Measurements from ENCODE around the gene CGB1.
"Not testable (repeated sequence)": the region's sequence is repeated elsewhere in the genome, so short reads cannot be mapped to it uniquely, and the experiment has no call there.

Gene CGB1

GRCh38 chr19:49056101-49056901, 19.6 kb upstream of the CGB1 start:
- Histone ChIP-seq H3K36me3 (no peaks in the 10 kb centered on the region), H3K4me3 (ENCODE audit: low read depth, low read length) (peak overlapping the region; percentile 55), H3K27me3 (peaks cover 16% of the 10 kb centered on the region), H3K4me1 (peaks cover 12% of the 10 kb centered on the region), H3K9me3 (no peaks in the 10 kb centered on the region)
- TF ChIP-seq, protein P1, sequence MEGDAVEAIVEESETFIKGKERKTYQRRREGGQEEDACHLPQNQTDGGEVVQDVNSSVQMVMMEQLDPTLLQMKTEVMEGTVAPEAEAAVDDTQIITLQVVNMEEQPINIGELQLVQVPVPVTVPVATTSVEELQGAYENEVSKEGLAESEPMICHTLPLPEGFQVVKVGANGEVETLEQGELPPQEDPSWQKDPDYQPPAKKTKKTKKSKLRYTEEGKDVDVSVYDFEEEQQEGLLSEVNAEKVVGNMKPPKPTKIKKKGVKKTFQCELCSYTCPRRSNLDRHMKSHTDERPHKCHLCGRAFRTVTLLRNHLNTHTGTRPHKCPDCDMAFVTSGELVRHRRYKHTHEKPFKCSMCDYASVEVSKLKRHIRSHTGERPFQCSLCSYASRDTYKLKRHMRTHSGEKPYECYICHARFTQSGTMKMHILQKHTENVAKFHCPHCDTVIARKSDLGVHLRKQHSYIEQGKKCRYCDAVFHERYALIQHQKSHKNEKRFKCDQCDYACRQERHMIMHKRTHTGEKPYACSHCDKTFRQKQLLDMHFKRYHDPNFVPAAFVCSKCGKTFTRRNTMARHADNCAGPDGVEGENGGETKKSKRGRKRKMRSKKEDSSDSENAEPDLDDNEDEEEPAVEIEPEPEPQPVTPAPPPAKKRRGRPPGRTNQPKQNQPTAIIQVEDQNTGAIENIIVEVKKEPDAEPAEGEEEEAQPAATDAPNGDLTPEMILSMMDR (IDR thresholded peaks at IDR 0.05; ENCODE audit: low read depth, low read length): peak; percentile 44
- peak; percentile 68 for DNase-seq

- H3K4me1 ChIP-seq; DNase-seq; H3K9me3 ChIP-seq; H3K36me3 ChIP-seq; H3K27me3 ChIP-seq; H3K4me3 ChIP-seq (ENCODE audit: low read depth, low read length): not testable (repeated sequence)
Measured at GRCh38 chr19:49050376-49051033, 13.8 kb upstream of the CGB1 start.

DNA sequence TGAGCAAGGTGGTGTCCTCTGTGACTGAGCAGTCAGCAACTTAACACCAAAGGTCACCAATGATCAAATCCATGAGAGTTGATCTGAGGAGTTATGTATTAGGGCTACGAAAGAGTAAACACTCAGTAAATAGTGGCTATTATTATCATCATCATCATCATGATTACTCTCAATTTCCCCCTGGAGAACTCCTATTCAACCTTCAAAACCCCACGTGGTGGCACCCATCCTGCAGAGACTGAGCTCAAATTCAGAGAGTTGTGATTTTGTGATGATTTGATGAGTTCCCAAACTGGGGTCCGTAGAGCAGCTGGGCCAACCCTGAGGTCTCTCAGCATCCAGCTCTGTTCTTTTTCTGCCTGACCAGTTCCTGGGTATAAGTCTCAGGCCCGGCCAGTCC, 13.1 kb upstream of the CGB1 start:
- H3K9me3 ChIP-seq; H3K4me3 ChIP-seq (ENCODE audit: low read depth, low read length); H3K36me3 ChIP-seq; H3K27me3 ChIP-seq; DNase-seq; H3K4me1 ChIP-seq: not testable (repeated sequence)

DNA sequence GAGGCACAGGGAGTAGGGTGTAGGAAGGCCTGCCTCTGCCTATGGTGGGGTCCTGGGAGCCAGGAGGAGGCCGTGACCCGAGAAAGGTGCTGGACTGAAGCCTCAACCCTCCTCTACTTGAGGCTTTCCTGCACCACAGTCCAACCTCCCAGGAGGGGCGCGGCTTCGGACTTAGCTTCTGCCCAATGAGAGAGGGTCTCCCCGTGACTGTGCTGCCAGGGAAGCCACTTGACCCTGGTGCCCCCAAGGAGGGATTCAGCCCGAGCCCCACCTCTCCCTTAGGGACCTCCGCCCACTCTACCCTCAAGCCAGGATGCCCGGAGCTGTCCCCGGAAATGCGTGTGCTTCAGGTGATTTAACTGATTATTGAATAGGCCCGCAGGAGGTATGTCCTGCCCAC, 12.3 kb upstream of the CGB1 start, which contains the start of gene CGB8:
TSS of gene CGB8 (minus strand) at position 101 of the 400 bp plus-strand sequence. CDS start 372 bp downstream, outside the sequence.
- not testable (repeated sequence) for H3K36me3 ChIP-seq; H3K27me3 ChIP-seq; H3K4me1 ChIP-seq; DNase-seq; H3K4me3 ChIP-seq (ENCODE audit: low read depth, low read length); H3K9me3 ChIP-seq

DNA sequence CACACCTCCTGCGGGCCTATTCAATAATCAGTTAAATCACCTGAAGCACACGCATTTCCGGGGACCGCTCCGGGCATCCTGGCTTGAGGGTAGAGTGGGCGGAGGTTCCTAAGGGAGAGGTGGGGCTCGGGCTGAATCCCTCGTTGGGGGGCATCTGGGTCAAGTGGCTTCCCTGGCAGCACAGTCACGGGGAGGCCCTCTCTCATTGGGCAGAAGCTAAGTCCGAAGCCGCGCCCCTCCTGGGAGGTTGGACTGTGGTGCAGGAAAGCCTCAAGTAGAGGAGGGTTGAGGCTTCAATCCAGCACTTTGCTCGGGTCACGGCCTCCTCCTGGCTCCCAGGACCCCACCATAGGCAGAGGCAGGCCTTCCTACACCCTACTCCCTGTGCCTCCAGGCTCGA, 6.9 kb upstream of the CGB1 start, which contains the start of gene CGB5:
TSS of gene CGB5 (plus strand) at position 301 of the 400 bp plus-strand sequence. CDS start 362 bp downstream, outside the sequence.
- not testable (repeated sequence) for DNase-seq; H3K27me3 ChIP-seq; H3K4me1 ChIP-seq; H3K4me3 ChIP-seq (ENCODE audit: low read depth, low read length); H3K9me3 ChIP-seq; H3K36me3 ChIP-seq

DNA sequence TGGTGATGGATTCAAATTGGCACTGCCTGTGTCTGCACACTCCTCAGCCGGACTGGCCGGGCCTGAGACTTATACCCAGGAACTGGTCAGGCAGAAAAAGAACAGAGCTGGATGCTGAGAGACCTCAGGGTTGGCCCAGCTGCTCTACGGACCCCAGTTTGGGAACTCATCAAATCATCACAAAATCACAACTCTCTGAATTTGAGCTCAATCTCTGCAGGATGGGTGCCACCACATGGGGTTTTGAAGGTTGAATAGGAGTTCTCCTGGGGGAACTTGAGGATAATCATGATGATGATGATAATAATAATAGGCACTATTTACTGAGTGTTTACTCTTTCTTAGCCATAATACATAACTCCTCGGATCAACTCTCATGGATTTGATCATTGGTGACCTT, 6.0 kb upstream of the CGB1 start:
- H3K9me3 ChIP-seq; H3K4me1 ChIP-seq; H3K27me3 ChIP-seq; H3K4me3 ChIP-seq (ENCODE audit: low read depth, low read length); DNase-seq; H3K36me3 ChIP-seq: not testable (repeated sequence)

GRCh38 chr19:49042177-49042576, 5.5 kb upstream of the CGB1 start:
- Histone ChIP-seq H3K4me1 (no peaks in the 10 kb centered on the region), H3K9me3 (no peaks in the 10 kb centered on the region), H3K4me3 (ENCODE audit: low read depth, low read length) (no peak overlapping the region), H3K36me3 (no peaks in the 10 kb centered on the region), H3K27me3 (no peaks in the 10 kb centered on the region)
- TF ChIP-seq, protein P1 (IDR thresholded peaks at IDR 0.05; ENCODE audit: low read depth, low read length): no peak
- DNase-seq: no peak

DNA sequence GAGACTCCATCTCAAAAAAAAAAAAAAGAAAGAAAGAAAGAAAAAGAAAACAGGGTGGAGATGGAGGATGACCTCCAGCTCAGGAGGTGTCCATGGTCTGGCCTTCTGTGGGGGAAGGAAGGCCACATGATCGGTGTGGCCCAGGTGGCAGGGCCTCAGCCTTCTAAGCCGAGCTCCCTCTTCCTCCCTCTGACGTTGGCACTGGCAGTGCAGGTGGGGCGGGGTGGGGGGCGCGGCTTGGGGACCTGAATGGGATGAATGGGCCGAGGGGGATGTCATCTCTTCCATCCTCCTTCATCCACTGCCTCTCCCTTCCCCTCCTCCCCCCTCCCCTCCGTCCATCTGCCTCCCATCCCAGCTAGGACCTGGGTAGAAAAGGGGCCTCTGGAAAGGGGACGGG, 3.0 kb upstream of the CGB1 start:
- H3K27me3 ChIP-seq; H3K9me3 ChIP-seq; H3K4me1 ChIP-seq; DNase-seq; H3K4me3 ChIP-seq (ENCODE audit: low read depth, low read length); H3K36me3 ChIP-seq: not testable (repeated sequence)

DNA sequence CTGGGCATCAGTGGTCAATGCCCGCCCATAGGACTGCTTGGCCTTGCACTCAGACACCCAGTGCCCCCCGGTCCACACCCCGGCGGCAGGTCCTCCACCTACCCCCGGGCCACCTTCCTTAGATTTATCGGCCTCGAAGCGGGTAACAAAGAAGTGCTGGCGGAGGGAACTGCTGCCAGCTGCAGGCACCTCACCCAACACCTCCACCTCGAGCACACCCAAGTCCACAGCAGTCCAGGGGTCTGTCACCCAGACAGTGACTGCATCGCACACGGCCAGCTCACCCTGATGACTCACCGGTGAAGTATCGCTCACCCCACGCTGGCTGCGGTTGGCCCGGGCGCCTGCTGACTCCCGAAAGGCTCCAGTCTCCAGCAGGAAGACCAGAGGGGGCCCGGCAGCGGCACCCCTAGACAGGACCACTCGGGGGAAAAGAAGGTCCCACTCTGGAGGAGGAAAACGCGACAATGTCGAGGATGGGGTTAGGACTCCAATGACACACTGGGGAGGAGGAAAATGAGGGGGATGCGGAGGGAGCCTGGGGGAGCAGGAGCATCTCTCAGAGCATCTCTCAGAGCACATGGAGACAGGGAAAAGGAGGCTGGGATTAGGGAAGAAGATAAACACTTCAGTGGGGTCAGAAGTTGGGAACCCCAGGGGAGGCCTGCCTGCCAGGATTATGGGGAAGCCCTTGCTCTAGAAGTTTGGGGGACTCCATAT, 2.0 kb upstream of the CGB1 start:
- not testable (repeated sequence) for H3K9me3 ChIP-seq; H3K36me3 ChIP-seq; DNase-seq; H3K4me1 ChIP-seq; H3K4me3 ChIP-seq (ENCODE audit: low read depth, low read length); H3K27me3 ChIP-seq

GRCh38 chr19:49038111-49038510, 1.4 kb upstream of the CGB1 start:
- H3K9me3 ChIP-seq; H3K27me3 ChIP-seq; DNase-seq; H3K36me3 ChIP-seq; H3K4me3 ChIP-seq (ENCODE audit: low read depth, low read length); H3K4me1 ChIP-seq: not testable (repeated sequence)
